ENCODE data around the gene EIF3A.

The EIF3A gene

GRCh38 chr10:118994321-118994720, 86.3 kb downstream of the EIF3A start:
- TF ChIP-seq, protein P1, sequence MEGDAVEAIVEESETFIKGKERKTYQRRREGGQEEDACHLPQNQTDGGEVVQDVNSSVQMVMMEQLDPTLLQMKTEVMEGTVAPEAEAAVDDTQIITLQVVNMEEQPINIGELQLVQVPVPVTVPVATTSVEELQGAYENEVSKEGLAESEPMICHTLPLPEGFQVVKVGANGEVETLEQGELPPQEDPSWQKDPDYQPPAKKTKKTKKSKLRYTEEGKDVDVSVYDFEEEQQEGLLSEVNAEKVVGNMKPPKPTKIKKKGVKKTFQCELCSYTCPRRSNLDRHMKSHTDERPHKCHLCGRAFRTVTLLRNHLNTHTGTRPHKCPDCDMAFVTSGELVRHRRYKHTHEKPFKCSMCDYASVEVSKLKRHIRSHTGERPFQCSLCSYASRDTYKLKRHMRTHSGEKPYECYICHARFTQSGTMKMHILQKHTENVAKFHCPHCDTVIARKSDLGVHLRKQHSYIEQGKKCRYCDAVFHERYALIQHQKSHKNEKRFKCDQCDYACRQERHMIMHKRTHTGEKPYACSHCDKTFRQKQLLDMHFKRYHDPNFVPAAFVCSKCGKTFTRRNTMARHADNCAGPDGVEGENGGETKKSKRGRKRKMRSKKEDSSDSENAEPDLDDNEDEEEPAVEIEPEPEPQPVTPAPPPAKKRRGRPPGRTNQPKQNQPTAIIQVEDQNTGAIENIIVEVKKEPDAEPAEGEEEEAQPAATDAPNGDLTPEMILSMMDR (IDR thresholded peaks at IDR 0.05; ENCODE audit: low read depth, low read length, missing control alignments), result no peak
- H3K4me3 ChIP-seq (replicated peaks; ENCODE audit: low read depth, low read length), result no peak overlapping the region
- DNase-seq (ENCODE audit: extremely low read depth, low read depth), result no peak

GRCh38 chr10:118993214-118993613, 87.4 kb downstream of the EIF3A start:
- TF ChIP-seq, protein P1 (IDR thresholded peaks at IDR 0.05; ENCODE audit: low read depth, low read length, missing control alignments), result no peak
- no peak for DNase-seq (ENCODE audit: extremely low read depth, low read depth)
- no peak overlapping the region for H3K4me3 ChIP-seq (replicated peaks; ENCODE audit: low read depth, low read length)

DNA sequence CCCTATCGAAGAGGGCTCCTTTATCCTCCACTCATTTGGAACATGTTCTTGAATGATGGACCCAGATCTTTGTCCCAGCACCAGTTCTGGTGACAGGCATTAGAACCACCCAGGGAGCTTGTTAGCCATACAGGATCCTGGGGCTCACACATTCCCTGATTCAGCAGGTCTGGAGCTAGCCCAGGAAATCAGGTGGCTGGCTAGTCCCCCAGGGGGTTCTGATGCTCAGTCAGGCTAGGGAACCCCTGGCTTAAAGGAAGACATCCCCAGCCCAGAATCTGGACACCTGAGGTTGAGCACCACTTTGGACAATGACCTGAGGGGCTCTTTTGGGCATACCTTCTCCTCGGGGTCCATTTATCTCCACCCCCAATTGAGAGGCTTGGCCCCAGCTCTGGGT, 88.1 kb downstream of the EIF3A start:
- DNase-seq (ENCODE audit: extremely low read depth, low read depth), result no peak

GRCh38 chr10:118990326-118990725, 90.3 kb downstream of the EIF3A start:
- TF ChIP-seq, protein P1 (IDR thresholded peaks at IDR 0.05; ENCODE audit: low read depth, low read length, missing control alignments), result no peak
- DNase-seq (ENCODE audit: extremely low read depth, low read depth), result no peak
- H3K4me3 ChIP-seq (replicated peaks; ENCODE audit: low read depth, low read length), result no peak overlapping the region

More for the DNA sequence above, 88.1 kb downstream of the EIF3A start:
- TF ChIP-seq, protein P1 (IDR thresholded peaks at IDR 0.05; ENCODE audit: low read depth, low read length, missing control alignments), result no peak
- H3K4me3 ChIP-seq (replicated peaks; ENCODE audit: low read depth, low read length), result no peak overlapping the region

DNA sequence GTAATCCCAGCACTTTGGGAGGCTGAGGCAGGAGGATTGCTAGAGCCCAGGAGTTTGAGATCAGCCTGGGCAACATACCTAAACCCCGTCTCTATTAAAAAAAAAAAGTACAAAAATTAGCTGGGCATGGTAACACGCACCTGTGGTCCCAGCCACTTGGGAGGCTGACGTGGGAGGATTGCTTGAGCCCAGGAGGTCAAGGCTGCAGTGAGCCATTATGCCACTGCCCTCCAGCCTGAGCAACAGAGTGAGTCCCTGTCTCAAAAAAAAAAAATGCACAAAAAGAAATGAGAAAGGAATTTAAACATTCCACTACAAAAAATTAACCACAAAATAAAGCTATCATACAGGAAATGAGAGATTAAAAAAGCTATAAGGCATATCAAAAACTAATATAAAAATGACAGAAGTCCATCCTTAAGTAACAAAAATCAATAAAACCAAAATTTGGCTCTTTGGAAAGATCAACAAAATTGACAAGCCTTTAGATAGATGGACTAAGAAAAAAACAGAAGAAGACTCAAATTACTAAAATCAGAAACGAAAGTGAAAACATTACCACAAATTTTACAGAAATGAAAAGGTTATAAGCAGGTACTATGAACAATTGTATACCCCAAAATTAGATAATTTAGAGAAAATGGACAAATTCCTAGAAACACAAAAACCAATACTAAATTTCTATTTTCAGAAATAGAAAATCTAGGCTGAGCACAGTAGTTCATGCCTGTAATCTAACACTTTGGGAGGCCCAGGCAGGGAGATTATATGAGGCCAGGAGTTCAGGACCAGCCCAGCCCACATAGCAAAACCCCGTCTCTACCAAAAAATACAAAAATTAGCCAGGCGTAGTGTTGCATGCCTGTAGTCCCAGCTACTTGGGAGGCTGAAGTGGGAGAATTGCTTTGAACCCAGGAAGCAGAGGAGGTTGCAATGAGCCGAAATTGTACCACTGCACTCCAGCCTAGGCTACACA, 93.5 kb downstream of the EIF3A start:
- H3K4me3 ChIP-seq (replicated peaks; ENCODE audit: low read depth, low read length), result no peak overlapping the region
- no peak for DNase-seq (ENCODE audit: extremely low read depth, low read depth)
- TF ChIP-seq, protein P1 (IDR thresholded peaks at IDR 0.05; ENCODE audit: low read depth, low read length, missing control alignments), result no peak

DNA sequence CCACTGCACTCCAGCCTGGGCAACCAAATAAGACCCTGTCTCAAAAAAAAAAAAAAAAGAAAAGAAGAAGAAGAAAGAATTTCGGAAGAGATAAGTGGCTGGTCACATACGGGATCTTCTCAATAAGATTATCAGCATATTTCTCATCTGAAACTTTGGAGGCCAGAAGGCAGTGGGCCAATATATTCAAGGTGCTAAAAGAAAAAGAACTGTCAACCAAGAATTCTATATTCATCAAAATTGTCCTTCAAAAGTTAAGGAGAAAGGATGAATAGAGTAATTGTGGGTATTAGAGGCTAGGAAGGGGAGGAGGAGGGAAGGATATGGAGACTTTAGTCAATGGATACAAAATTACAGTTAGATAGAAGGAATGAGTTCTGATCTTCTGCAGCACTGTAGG, 95.0 kb downstream of the EIF3A start:
- DNase-seq (ENCODE audit: extremely low read depth, low read depth), result no peak
- H3K4me3 ChIP-seq (replicated peaks; ENCODE audit: low read depth, low read length), result no peak overlapping the region
- TF ChIP-seq, protein P1 (IDR thresholded peaks at IDR 0.05; ENCODE audit: low read depth, low read length, missing control alignments), result no peak

All from HFF-Myc (cell line).